HFF-Myc (cell line): ENCODE data around the gene TEKTIP1.

ENCODE experiments used
- DNase-seq: peaks from one replicate; pipeline ENCODE4 v3.0.0-alpha.2; 2011; ENCODE audit warnings: low read depth; ENCODE audit errors: extremely low read depth
- H3K4me3 ChIP-seq: replicated peaks from 2 replicates; pipeline ENCODE4 v1.5.1; 2011; ENCODE audit warnings: low read depth, mild to moderate bottlenecking, control low read depth, low read length
- CTCF ChIP-seq: IDR thresholded peaks from 2 replicates; pipeline ENCODE4 v1.5.1; 2012; ENCODE audit warnings: mild to moderate bottlenecking, low read depth, low read length, control low read depth; ENCODE audit errors: missing control alignments

Gene TEKTIP1

DNA sequence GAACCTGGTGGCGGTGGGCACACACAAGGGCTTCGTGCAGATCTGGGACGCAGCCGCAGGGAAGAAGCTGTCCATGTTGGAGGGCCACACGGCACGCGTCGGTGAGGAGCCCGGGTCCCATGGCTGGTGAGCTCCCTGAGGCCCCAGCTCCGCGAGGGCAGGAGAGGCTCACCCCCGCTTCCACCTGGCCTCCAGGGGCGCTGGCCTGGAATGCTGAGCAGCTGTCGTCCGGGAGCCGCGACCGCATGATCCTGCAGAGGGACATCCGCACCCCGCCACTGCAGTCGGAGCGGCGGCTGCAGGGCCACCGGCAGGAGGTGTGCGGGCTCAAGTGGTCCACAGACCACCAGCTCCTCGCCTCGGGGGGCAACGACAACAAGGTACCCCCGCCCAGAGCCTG is 7.3 kb upstream of the TEKTIP1 start:
- TF ChIP-seq CTCF: no peak
- H3K4me3 ChIP-seq: no peak overlapping the region
- no peak for DNase-seq

GRCh38 chr19:3532154-3532786 is 6.7 kb upstream of the TEKTIP1 start:
- no peak for TF ChIP-seq CTCF
- no peak for DNase-seq
- no peak overlapping the region for H3K4me3 ChIP-seq

DNA sequence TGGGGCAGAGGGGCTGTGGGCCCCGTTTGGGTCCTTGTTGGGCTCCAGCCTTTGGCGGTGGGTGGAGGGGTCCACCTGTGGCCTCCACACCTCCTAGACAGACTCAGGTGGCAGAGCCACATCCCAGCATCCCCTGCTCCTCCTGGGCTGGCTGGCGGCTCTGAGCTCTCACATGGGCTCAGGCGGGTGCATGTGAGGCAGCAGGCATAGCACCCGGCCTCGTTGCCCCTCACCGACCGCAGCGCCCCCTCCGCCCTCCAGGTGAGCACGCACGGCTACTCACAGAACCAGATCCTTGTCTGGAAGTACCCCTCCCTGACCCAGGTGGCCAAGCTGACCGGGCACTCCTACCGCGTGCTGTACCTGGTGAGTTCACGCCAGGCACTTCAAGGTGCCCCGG is 5.9 kb upstream of the TEKTIP1 start:
- no peak overlapping the region for H3K4me3 ChIP-seq
- TF ChIP-seq CTCF: no peak
- DNase-seq: no peak

- DNase-seq: no peak
- H3K4me3 ChIP-seq: no peak overlapping the region
- TF ChIP-seq CTCF: no peak
Measured at GRCh38 chr19:3533563-3534216, 5.3 kb upstream of the TEKTIP1 start.

GRCh38 chr19:3534375-3535234 is 4.4 kb upstream of the TEKTIP1 start:
- DNase-seq: no peak
- H3K4me3 ChIP-seq: no peak overlapping the region
- TF ChIP-seq CTCF: no peak

- H3K4me3 ChIP-seq: no peak overlapping the region
- no peak for TF ChIP-seq CTCF
- no peak for DNase-seq
Measured at GRCh38 chr19:3535235-3535535, 3.8 kb upstream of the TEKTIP1 start.
